ENCODE results near the gene KAZALD1.

KAZALD1 gene

DNA sequence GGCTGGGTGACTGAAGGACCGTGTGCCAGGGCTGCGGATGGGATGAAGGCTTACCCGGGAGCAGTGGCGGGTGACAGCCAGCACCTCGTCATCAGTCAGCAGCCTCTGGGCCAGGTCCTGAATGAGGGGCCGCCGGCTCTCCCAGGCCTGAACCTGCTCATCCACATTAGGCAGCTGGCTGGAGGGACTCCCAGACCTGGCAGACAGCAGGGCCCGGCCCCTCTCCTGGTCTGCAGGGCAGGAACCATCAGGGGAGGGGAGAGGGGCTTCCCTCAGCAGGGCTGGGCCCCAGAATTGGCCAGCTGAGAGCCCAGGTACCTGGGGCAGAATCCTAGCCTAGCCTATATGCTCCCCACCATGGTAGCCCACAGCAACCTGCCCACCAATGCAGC lies 46.2 kb upstream of the KAZALD1 start:
- H2BK5ac ChIP-seq (ENCODE audit: low read length) = no peak overlapping the region
- H3K18ac ChIP-seq (ENCODE audit: low read length) = no peak overlapping the region
- H3K4ac ChIP-seq (ENCODE audit: low read depth, low read length) = no peak overlapping the region
- H3K36me3 ChIP-seq (ENCODE audit: control insufficient read depth, insufficient read depth, low read length) = no peaks in the 10 kb centered on the region
- peaks cover 8% of the 10 kb centered on the region for H3K27me3 ChIP-seq (ENCODE audit: insufficient read depth, low read length, poor library complexity)
- DNase-seq = no peak
- no peak overlapping the region for H2BK15ac ChIP-seq (replicated peaks; ENCODE audit: low read depth)
- no peak overlapping the region for H2BK120ac ChIP-seq (ENCODE audit: low read depth, low read length)
- WGBS (ENCODE audit: extremely low coverage, insufficient coverage, low lambda C conversion rate) = no CpG with 5 or more reads among the region's 8 CpGs
- no peak overlapping the region for H2AK5ac ChIP-seq (ENCODE audit: low read length)
- H4K5ac ChIP-seq (ENCODE audit: low read length) = no peak overlapping the region
- no peak overlapping the region for H3K4me2 ChIP-seq (ENCODE audit: low read length)
- no peaks in the 10 kb centered on the region for H3K79me1 ChIP-seq (ENCODE audit: low read length)
- H3K56ac ChIP-seq (ENCODE audit: low read length) = no peak overlapping the region
- H3K4me3 ChIP-seq (ENCODE audit: low read length) = no peak overlapping the region
- H3K9ac ChIP-seq (ENCODE audit: low read length) = no peak overlapping the region
- no peak overlapping the region for H4K8ac ChIP-seq (ENCODE audit: low read depth, low read length)
- peaks cover 4% of the 10 kb centered on the region for H3K4me1 ChIP-seq (ENCODE audit: control insufficient read depth, low read depth, low read length)
- no peak overlapping the region for H3K27ac ChIP-seq (ENCODE audit: low read depth, low read length)
- no peak overlapping the region for H3K23ac ChIP-seq (ENCODE audit: low read length)
- no peaks in the 10 kb centered on the region for H3K79me2 ChIP-seq (ENCODE audit: control insufficient read depth, insufficient read depth, low read length)

DNA sequence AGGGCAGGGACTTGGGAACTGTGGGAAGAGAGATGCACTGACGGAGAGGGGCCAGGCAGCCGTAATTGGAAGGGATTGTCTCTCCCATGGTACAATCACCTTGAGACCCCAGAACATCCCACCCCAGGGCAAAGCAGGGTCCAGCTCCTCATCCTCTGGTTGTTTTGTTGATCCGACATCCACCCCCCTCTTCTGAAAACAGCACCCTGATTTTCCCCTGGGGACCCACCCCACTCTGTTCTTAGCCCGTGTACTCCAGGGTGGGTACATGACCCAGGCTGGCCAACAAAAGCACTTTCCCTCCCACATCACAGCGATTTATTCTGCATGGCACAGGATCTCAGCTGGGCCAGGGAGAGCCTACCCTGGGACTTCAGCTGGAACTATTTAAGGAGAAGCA lies 45.0 kb upstream of the KAZALD1 start:
- H3K36me3 ChIP-seq (ENCODE audit: control insufficient read depth, insufficient read depth, low read length) = no peaks in the 10 kb centered on the region
- H4K8ac ChIP-seq (ENCODE audit: low read depth, low read length) = no peak overlapping the region
- H3K9ac ChIP-seq (ENCODE audit: low read length) = no peak overlapping the region
- H4K5ac ChIP-seq (ENCODE audit: low read length) = no peak overlapping the region
- no CpG with 5 or more reads among the region's 5 CpGs for WGBS (ENCODE audit: extremely low coverage, insufficient coverage, low lambda C conversion rate)
- peaks cover 8% of the 10 kb centered on the region for H3K27me3 ChIP-seq (ENCODE audit: insufficient read depth, low read length, poor library complexity)
- H3K56ac ChIP-seq (ENCODE audit: low read length) = no peak overlapping the region
- no peak for DNase-seq
- H3K4me1 ChIP-seq (ENCODE audit: control insufficient read depth, low read depth, low read length) = peaks cover 4% of the 10 kb centered on the region
- no peak overlapping the region for H2AK5ac ChIP-seq (ENCODE audit: low read length)
- H3K79me1 ChIP-seq (ENCODE audit: low read length) = no peaks in the 10 kb centered on the region
- H3K18ac ChIP-seq (ENCODE audit: low read length) = no peak overlapping the region
- no peak overlapping the region for H2BK120ac ChIP-seq (ENCODE audit: low read depth, low read length)
- H3K23ac ChIP-seq (ENCODE audit: low read length) = no peak overlapping the region
- no peak overlapping the region for H3K4me2 ChIP-seq (ENCODE audit: low read length)
- H3K4me3 ChIP-seq (ENCODE audit: low read length) = no peak overlapping the region
- H3K4ac ChIP-seq (ENCODE audit: low read depth, low read length) = no peak overlapping the region
- H2BK15ac ChIP-seq (replicated peaks; ENCODE audit: low read depth) = no peak overlapping the region
- H3K79me2 ChIP-seq (ENCODE audit: control insufficient read depth, insufficient read depth, low read length) = no peaks in the 10 kb centered on the region
- no peak overlapping the region for H3K27ac ChIP-seq (ENCODE audit: low read depth, low read length)
- H2BK5ac ChIP-seq (ENCODE audit: low read length) = no peak overlapping the region

DNA sequence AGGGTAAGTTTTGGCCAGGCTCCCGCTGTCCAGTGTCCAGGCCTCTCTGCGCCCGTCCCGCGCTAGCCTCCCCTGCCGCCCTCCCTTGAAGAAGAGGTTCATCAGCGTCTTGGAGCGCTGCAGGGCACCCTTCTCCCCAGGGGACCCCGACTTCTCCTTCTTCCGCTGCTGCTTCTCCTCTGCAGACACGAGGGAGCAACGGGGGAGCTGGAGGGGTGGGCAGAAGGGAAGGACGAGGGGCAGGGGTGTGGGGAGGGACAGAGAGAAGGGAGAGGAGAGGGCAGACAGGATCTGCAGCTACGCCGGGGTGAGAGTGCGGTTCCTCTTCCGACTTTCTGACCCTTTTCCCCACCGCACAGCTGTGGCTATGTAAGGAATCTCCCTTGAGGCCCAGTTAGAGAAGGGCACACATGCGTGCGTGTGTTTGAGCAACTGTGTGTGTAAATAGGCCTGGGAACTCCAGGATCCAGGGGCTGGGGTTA lies 43.6 kb upstream of the KAZALD1 start:
- WGBS (ENCODE audit: extremely low coverage, insufficient coverage, low lambda C conversion rate) = no CpG with 5 or more reads among the region's 20 CpGs
- peak overlapping the region; percentile 80 for H3K56ac ChIP-seq (ENCODE audit: low read length)
- H3K4me2 ChIP-seq (ENCODE audit: low read length) = peak overlapping the region; percentile 53
- peak overlapping the region; percentile 55 for H3K9ac ChIP-seq (ENCODE audit: low read length)
- peak; percentile 77 for DNase-seq
- H3K4ac ChIP-seq (ENCODE audit: low read depth, low read length) = no peak overlapping the region
- H4K8ac ChIP-seq (ENCODE audit: low read depth, low read length) = no peak overlapping the region
- peaks cover 4% of the 10 kb centered on the region for H3K4me1 ChIP-seq (ENCODE audit: control insufficient read depth, low read depth, low read length)
- H3K18ac ChIP-seq (ENCODE audit: low read length) = no peak overlapping the region
- H3K79me2 ChIP-seq (ENCODE audit: control insufficient read depth, insufficient read depth, low read length) = no peaks in the 10 kb centered on the region
- no peak overlapping the region for H4K5ac ChIP-seq (ENCODE audit: low read length)
- no peak overlapping the region for H2AK5ac ChIP-seq (ENCODE audit: low read length)
- H3K79me1 ChIP-seq (ENCODE audit: low read length) = no peaks in the 10 kb centered on the region
- no peak overlapping the region for H2BK120ac ChIP-seq (ENCODE audit: low read depth, low read length)
- H2BK5ac ChIP-seq (ENCODE audit: low read length) = no peak overlapping the region
- H3K4me3 ChIP-seq (ENCODE audit: low read length) = no peak overlapping the region
- H3K36me3 ChIP-seq (ENCODE audit: control insufficient read depth, insufficient read depth, low read length) = no peaks in the 10 kb centered on the region
- no peak overlapping the region for H3K27ac ChIP-seq (ENCODE audit: low read depth, low read length)
- peaks cover 8% of the 10 kb centered on the region for H3K27me3 ChIP-seq (ENCODE audit: insufficient read depth, low read length, poor library complexity)
- no peak overlapping the region for H2BK15ac ChIP-seq (replicated peaks; ENCODE audit: low read depth)
- H3K23ac ChIP-seq (ENCODE audit: low read length) = peak overlapping the region; percentile 50

DNA sequence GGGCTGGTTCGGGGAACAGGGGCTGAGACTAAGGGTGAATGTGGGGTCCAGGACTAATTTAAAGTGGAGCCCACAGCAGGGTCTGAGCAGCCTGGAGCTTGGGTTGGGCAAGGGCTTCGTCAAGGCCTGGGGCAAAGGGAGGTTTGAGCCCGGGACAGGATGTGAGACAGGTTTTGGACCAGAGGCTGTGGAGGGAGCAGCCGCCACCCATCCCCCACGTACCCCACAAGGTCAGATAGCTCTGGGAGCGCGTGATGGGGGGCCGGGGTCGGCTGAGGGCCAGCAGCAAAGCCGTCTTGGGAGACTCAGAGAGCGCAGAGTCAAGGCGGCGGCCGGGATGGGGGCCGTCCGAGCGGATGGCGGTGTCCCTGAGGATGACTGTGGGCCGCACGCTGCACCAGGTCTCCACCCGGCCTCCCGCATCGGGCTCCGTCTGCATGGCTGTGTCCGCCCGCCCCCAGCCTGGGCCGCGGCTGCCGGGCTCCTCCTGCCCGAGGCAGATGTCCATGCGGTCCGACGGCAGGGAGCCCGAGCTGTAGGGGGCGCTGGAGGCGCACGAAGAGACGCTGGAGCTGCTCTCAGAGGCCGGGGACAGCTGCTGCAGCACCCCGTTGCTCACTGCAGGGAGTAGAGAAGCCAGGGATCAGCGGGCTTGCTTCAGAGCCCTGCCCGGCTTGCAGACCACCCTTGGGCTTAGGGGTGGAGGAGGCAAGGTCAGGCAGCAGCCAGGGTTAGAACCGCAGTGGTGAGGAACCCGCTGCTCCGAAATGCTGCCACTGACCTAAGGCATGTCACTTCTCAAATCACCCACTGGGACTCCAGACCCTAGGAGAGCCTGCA lies 43.0 kb upstream of the KAZALD1 start:
- Histone ChIP-seq H3K56ac (ENCODE audit: low read length) (peak overlapping the region; percentile 80), H3K27me3 (ENCODE audit: insufficient read depth, low read length, poor library complexity) (peaks cover 8% of the 10 kb centered on the region), H3K4ac (ENCODE audit: low read depth, low read length) (no peak overlapping the region), H3K4me2 (ENCODE audit: low read length) (peak overlapping the region; percentile 53), H3K36me3 (ENCODE audit: control insufficient read depth, insufficient read depth, low read length) (no peaks in the 10 kb centered on the region), H4K5ac (ENCODE audit: low read length) (no peak overlapping the region), H2BK15ac (replicated peaks; ENCODE audit: low read depth) (no peak overlapping the region), H3K4me3 (ENCODE audit: low read length) (no peak overlapping the region), H3K18ac (ENCODE audit: low read length) (no peak overlapping the region), H2BK5ac (ENCODE audit: low read length) (no peak overlapping the region), H3K79me1 (ENCODE audit: low read length) (no peaks in the 10 kb centered on the region), H2BK120ac (ENCODE audit: low read depth, low read length) (no peak overlapping the region), H3K9ac (ENCODE audit: low read length) (peak overlapping the region; percentile 55), H3K23ac (ENCODE audit: low read length) (peak overlapping the region; percentile 50), H3K27ac (ENCODE audit: low read depth, low read length) (no peak overlapping the region), H2AK5ac (ENCODE audit: low read length) (no peak overlapping the region), H4K8ac (ENCODE audit: low read depth, low read length) (no peak overlapping the region), H3K79me2 (ENCODE audit: control insufficient read depth, insufficient read depth, low read length) (no peaks in the 10 kb centered on the region), H3K4me1 (ENCODE audit: control insufficient read depth, low read depth, low read length) (peaks cover 4% of the 10 kb centered on the region)
- peak; percentile 89 for DNase-seq
- no CpG with 5 or more reads among the region's 45 CpGs for WGBS (ENCODE audit: extremely low coverage, insufficient coverage, low lambda C conversion rate)

DNA sequence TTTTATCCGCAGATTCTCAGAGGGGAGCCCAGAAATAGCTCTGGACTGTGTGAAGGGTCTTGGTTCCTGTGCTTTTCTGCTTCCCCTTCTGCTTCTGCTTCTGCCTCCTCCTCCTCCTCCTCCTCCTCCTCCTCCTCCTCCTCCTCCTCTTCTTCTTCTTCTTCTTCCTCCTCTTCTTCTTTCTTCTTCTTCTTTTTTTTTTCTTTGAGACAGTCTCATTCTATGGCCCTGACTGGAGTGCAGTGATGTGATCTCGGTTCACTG lies 42.4 kb upstream of the KAZALD1 start:
- H3K23ac ChIP-seq (ENCODE audit: low read length) = no peak overlapping the region
- H2AK5ac ChIP-seq (ENCODE audit: low read length) = no peak overlapping the region
- no peak overlapping the region for H2BK5ac ChIP-seq (ENCODE audit: low read length)
- no peak overlapping the region for H2BK120ac ChIP-seq (ENCODE audit: low read depth, low read length)
- no peaks in the 10 kb centered on the region for H3K36me3 ChIP-seq (ENCODE audit: control insufficient read depth, insufficient read depth, low read length)
- no peak overlapping the region for H3K4me3 ChIP-seq (ENCODE audit: low read length)
- peaks cover 8% of the 10 kb centered on the region for H3K27me3 ChIP-seq (ENCODE audit: insufficient read depth, low read length, poor library complexity)
- H3K56ac ChIP-seq (ENCODE audit: low read length) = no peak overlapping the region
- H3K18ac ChIP-seq (ENCODE audit: low read length) = no peak overlapping the region
- H3K9ac ChIP-seq (ENCODE audit: low read length) = no peak overlapping the region
- H4K8ac ChIP-seq (ENCODE audit: low read depth, low read length) = no peak overlapping the region
- no peak overlapping the region for H3K4ac ChIP-seq (ENCODE audit: low read depth, low read length)
- no peak overlapping the region for H2BK15ac ChIP-seq (replicated peaks; ENCODE audit: low read depth)
- H3K79me1 ChIP-seq (ENCODE audit: low read length) = no peaks in the 10 kb centered on the region
- H4K5ac ChIP-seq (ENCODE audit: low read length) = no peak overlapping the region
- no peak overlapping the region for H3K27ac ChIP-seq (ENCODE audit: low read depth, low read length)
- no peaks in the 10 kb centered on the region for H3K79me2 ChIP-seq (ENCODE audit: control insufficient read depth, insufficient read depth, low read length)
- H3K4me2 ChIP-seq (ENCODE audit: low read length) = no peak overlapping the region
- DNase-seq = no peak
- WGBS (ENCODE audit: extremely low coverage, insufficient coverage, low lambda C conversion rate) = no CpG with 5 or more reads among the region's 2 CpGs
- H3K4me1 ChIP-seq (ENCODE audit: control insufficient read depth, low read depth, low read length) = peaks cover 4% of the 10 kb centered on the region
